ENCODE measurements around the gene USP6NL. TPM values are rescaled to one million over a fixed set of nuclear protein-coding genes. Genes with fewer than 3 reads are reported as not detected.
"Not testable (repeated sequence)": the region's sequence is repeated elsewhere in the genome, so short reads cannot be mapped to it uniquely, and the experiment has no call there.

USP6NL gene
- total RNA-seq, 2 donors from 2014 or later: 11.2 to 18.4 TPM

- intact Hi-C loops (cut with DNase I): no loop called here
- no peak for DNase-seq (ENCODE audit: low spot score)
Observed at GRCh38 chr10:11443468-11444154, 167.8 kb downstream of the USP6NL start.

DNA sequence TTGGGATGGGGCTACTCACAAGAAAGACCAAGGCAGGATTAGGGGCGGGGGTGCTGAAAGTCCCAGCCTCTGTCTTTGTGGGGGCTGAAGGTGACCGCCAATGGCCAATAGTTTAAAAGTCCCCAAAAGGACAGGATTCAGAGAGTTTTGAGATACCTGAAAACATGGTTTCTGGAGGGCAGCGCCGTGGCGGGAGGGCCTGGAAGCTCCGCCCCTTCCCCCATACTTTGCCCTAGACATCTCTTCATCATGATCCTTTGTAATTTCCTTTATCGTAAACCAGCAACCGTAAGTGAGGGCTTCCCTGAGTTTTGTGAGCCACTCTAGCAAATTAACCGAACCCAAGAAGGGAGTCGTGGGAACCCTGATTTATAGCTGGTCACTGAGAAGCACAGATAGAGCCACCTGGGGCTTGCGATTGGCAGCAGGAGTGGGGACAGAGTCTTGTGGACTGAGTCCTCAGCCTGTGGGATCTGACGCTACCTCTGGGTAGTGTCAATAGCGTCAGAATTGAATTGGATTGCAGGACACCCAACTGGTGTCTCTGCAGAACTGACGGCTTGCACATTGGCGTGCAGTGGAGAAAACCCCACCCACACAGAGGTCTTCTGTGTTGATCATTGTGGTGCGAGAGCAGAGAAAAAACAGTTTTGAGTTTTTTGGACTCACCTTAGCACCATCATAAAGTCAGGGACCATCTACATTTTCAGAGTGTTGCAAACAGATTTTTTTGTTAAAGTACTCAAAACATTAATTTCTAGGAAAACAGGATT, 169.3 kb downstream of the USP6NL start:
- DNase-seq (ENCODE audit: low spot score): no peak
- intact Hi-C loops (cut with DNase I): no loop called here

DNA sequence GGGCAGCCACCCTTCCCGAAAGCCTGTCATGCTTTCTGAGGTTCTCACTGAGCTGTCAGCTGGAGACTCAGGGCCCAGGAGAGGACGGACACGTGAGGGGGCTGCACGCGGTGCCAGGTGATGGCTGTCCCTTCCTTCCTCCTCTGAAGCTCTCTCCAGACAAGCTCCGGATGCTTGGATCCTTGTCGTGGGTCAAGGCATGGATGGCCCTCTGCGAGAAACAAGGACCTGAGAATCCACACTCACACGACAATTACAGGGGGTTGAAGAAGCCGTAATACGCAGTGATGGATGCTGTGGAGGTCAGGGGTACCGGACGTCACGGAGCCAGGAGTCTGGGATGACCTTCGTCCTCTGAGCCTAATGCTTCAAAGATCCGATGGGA, 170.3 kb downstream of the USP6NL start:
- intact Hi-C loops (cut with DNase I): no loop called here
- no peak for DNase-seq (ENCODE audit: low spot score)

- no peak for DNase-seq (ENCODE audit: low spot score)
- intact Hi-C loops (cut with DNase I): no loop called here
Observed at GRCh38 chr10:11440250-11441150, 170.9 kb downstream of the USP6NL start.

DNA sequence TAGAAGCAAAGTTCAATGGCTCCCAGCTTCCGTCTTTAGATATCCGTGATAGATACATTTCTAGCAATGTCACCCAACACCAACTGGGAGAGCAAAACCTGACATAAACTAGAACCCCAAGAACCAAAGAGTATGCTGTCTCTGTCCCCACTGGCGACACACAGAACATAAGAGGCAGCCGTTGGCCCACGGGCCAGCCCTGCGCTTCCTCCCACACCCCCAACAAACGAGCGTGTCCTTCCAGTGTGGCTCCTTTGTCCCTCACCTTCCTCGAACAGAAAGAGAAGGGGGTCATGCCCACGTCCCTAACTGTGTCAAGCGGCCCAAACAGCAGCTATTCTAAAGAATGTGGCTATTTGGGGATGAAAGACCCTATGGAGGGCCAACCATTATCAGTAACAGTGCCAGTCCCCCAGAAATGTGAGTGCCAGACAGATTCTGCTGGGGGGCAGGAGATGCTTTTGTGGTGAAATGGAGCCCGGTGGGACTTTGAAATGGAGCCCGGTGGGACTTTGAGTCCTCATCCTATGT, 171.9 kb downstream of the USP6NL start:
- no peak for DNase-seq (ENCODE audit: low spot score)
- intact Hi-C loops (cut with DNase I): no loop called here

GRCh38 chr10:11437391-11438142, 173.9 kb downstream of the USP6NL start:
- no peak for DNase-seq (ENCODE audit: low spot score)
- intact Hi-C loops (cut with DNase I): no loop called here

DNA sequence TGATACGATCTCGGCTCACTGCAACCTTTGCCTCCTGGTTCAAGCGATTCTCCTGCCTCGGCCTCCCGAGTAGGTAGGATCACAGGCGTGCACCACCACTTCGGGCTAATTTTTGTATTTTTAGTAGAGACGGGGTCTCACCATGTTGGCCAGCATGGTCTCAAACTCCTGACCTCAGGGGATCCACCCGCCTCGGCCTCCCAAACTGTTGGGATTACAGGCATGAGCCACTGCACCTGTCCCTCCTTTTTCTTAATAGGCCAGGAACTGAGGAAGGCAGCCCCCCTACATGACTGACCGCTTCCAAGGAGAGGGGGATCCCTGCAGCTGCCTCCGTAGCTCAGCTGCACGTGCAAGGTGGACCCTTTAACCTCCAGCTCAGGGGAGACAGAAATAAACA, 175.0 kb downstream of the USP6NL start:
- intact Hi-C loops (cut with DNase I); DNase-seq (ENCODE audit: low spot score): not testable (repeated sequence)

- intact Hi-C loops (cut with DNase I): no loop called here
- no peak for DNase-seq (ENCODE audit: low spot score)
Observed at GRCh38 chr10:11435581-11435981, 175.9 kb downstream of the USP6NL start.

- intact Hi-C loops (cut with DNase I): no loop called here
- no peak for DNase-seq (ENCODE audit: low spot score)
Observed at GRCh38 chr10:11434324-11434723, 177.1 kb downstream of the USP6NL start.

- intact Hi-C loops (cut with DNase I): no loop called here
Observed at GRCh38 chr10:11433657-11434056, 177.8 kb downstream of the USP6NL start.

DNA sequence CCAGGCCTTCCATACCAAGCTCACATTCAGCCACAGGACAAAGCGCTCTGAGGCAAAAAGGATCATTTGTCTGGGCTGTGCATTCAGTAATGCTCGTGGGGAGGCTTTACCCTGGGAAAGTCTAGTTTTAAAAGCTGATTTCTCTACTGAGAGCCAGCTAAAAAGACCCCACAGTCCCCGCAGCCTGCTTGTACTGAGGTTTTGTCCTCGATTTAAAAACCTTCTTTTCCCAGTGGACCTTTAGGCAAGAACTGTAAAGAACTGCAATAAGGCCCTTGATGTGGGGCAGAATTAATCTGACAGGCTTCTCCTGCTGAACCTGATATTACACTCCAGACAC, 180.3 kb downstream of the USP6NL start:
- no peak for DNase-seq (ENCODE audit: low spot score)
- intact Hi-C loops (cut with DNase I): no loop called here

More at GRCh38 chr10:11433657-11434056, 177.8 kb downstream of the USP6NL start:
- DNase-seq (ENCODE audit: low spot score): no peak

- intact Hi-C loops (cut with DNase I): no loop called here
- no peak for DNase-seq (ENCODE audit: low spot score)
Observed at GRCh38 chr10:11430421-11431215, 180.8 kb downstream of the USP6NL start.

GRCh38 chr10:11429439-11430052, 181.9 kb downstream of the USP6NL start:
- intact Hi-C loops (cut with DNase I): no loop called here
- no peak for DNase-seq (ENCODE audit: low spot score)

GRCh38 chr10:11425676-11426075, 185.8 kb downstream of the USP6NL start:
- no peak for DNase-seq (ENCODE audit: low spot score)
- intact Hi-C loops (cut with DNase I): no loop called here

DNA sequence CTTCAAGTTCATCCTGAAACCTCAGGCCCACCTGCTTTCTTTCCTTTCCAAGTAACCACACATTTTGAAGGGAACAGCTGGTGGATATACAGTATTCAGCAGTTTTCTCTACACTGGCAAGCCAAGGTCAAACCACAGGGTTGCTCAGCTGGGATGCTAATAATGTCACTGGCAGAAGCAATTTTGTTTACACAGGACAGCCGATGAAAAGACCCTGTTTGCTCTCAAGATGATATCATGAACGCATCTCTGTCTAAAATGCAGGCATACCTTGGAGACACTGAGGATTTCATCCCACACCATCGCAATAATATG, 186.2 kb downstream of the USP6NL start:
- no peak for DNase-seq (ENCODE audit: low spot score)
- intact Hi-C loops (cut with DNase I): no loop called here

DNA sequence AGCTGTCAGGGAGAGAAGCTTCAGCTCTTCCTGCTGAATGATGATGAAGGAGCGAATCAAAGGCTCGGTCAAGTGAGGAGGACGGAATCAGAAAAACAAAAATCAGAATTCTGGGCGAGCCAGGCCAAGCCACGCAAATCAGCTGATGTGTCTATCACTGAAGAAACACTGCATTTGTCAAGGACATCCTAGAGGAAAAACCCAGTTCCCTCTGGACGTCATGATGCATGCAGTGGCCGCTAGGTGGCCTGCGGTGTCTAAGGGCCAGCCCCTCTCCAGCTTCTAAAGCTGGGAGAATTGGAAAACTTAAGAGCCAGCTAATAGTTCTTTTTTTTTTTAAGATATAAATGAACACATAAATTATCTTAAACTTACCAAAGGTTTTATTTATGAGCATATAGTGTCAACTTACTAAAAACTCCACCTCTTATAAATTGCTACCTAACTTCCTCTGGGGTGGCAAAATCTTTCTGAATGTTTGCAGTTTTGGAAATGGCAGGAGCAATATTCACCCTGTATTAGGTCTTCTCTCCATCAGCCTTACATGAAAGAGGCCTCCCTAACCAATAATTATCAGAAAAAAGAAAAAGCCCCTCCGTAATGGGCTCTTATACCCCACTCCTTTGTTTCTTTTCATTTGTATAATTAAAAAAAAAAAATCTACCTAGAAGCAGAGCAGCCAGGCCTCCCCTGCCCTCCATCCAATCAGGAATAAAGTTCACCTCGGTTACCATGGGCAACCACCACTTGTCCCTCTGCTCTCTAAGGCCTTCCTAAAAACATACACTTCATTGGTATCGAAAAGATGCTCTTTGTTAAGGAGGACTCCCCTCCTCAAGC, 186.8 kb downstream of the USP6NL start:
- intact Hi-C loops (cut with DNase I): no loop called here
- peak; percentile 76 for DNase-seq (ENCODE audit: low spot score)

GRCh38 chr10:11416974-11417373, 194.5 kb downstream of the USP6NL start:
- intact Hi-C loops (cut with DNase I): no loop called here
- no peak for DNase-seq (ENCODE audit: low spot score)
